Right atrium auricular region (tissue), 2 donors: ENCODE measurements around the gene SLC22A7. TPM values are rescaled to one million over a fixed set of nuclear protein-coding genes. Genes with fewer than 3 reads are reported as not detected.

ENCODE experiments used
- DNase-seq: peaks from one replicate; pipeline ENCODE4 v3.0.0-alpha.2; 2019; ENCODE audit warnings: low spot score
- H3K27ac ChIP-seq, 2 donors: fragments of 200-600 bp; sonication (generic); 1 replicate in 1 of 2; 2 replicates in 1 of 2; pipeline ENCODE4 v1.5.1; 2016 to 2019
- H3K27me3 ChIP-seq, 2 donors: fragments of 200-600 bp; sonication (generic); one replicate each; pipeline versions ENCODE4 v1.5.1 to v1.6.0; 2017 to 2019
- H3K36me3 ChIP-seq: fragments of 200-600 bp; sonication (generic); one replicate; pipeline ENCODE4 v1.5.1; 2016
- H3K4me1 ChIP-seq, 2 donors: fragments of 200-600 bp; sonication (generic); one replicate each; pipeline versions ENCODE4 v1.5.1 to v1.6.0; 2017 to 2019
- H3K4me3 ChIP-seq, 2 donors: fragments of 200-600 bp; sonication (generic); 1 replicate in 1 of 2; 2 replicates in 1 of 2; pipeline ENCODE4 v1.5.1; 2017 to 2019; ENCODE audit warnings: mild to moderate bottlenecking in 1 of 2, moderate library complexity in 1 of 2
- H3K9me3 ChIP-seq, 2 donors: fragments of 200-600 bp; sonication (generic); one replicate each; pipeline ENCODE4 v1.5.1; 2019
- CTCF ChIP-seq, 2 donors: fragments of 200-600 bp; sonication (generic); IDR thresholded peaks; one replicate each; pipeline ENCODE4 v1.5.1; 2019; ENCODE audit warnings: antibody characterized with exemption in 2 of 2
- total RNA-seq, 2 donors: library from RNA; depleted of rRNA; stranded (reverse); fragments of >200 nt; gene quantifications; one replicate each; pipeline ENCODE4 v1.1.0, GENCODE V29; 2016

Gene SLC22A7
- total RNA-seq, 2 donors from 2014 or later = not detected

GRCh38 chr6:43258807-43259686 lies 39.0 kb upstream of the SLC22A7 start:
- H3K9me3 ChIP-seq = no peaks in the 10 kb centered on the region
- no peak for TF ChIP-seq CTCF (IDR thresholded peaks at IDR 0.05)
- no peaks in the 10 kb centered on the region for H3K36me3 ChIP-seq
- H3K27me3 ChIP-seq = no peaks in the 10 kb centered on the region
- H3K27ac ChIP-seq = no peak overlapping the region
- H3K4me1 ChIP-seq = peaks cover 0 to 5% of the 10 kb centered on the region in 2 donors
- H3K4me3 ChIP-seq = no peak overlapping the region
- no peak for DNase-seq

GRCh38 chr6:43260791-43261190 lies 37.3 kb upstream of the SLC22A7 start:
- peaks cover 0 to 5% of the 10 kb centered on the region in 2 donors for H3K4me1 ChIP-seq
- no peak for TF ChIP-seq CTCF (IDR thresholded peaks at IDR 0.05)
- no peaks in the 10 kb centered on the region for H3K27me3 ChIP-seq
- no peak overlapping the region for H3K4me3 ChIP-seq
- no peaks in the 10 kb centered on the region for H3K9me3 ChIP-seq
- H3K36me3 ChIP-seq = no peaks in the 10 kb centered on the region
- no peak for DNase-seq
- H3K27ac ChIP-seq = no peak overlapping the region

- Histone ChIP-seq H3K27me3 (no peaks in the 10 kb centered on the region), H3K27ac (no peak overlapping the region), H3K9me3 (no peaks in the 10 kb centered on the region), H3K4me3 (no peak overlapping the region), H3K4me1 (peaks cover 0 to 5% of the 10 kb centered on the region in 2 donors), H3K36me3 (no peaks in the 10 kb centered on the region)
- no peak for TF ChIP-seq CTCF (IDR thresholded peaks at IDR 0.05)
- no peak for DNase-seq
Observed at GRCh38 chr6:43261198-43261597, 36.9 kb upstream of the SLC22A7 start.

- Histone ChIP-seq H3K27ac (no peak overlapping the region), H3K4me1 (peaks cover 0 to 7% of the 10 kb centered on the region in 2 donors), H3K36me3 (no peaks in the 10 kb centered on the region), H3K9me3 (no peaks in the 10 kb centered on the region), H3K27me3 (no peaks in the 10 kb centered on the region), H3K4me3 (no peak overlapping the region)
- TF ChIP-seq CTCF (IDR thresholded peaks at IDR 0.05) = no peak
- DNase-seq = no peak
Observed at GRCh38 chr6:43262000-43262779, 35.9 kb upstream of the SLC22A7 start.

- no peak for TF ChIP-seq CTCF (IDR thresholded peaks at IDR 0.05)
- no peak for DNase-seq
- no peaks in the 10 kb centered on the region for H3K27me3 ChIP-seq
Observed at GRCh38 chr6:43262780-43263313, 35.2 kb upstream of the SLC22A7 start.

More at GRCh38 chr6:43262780-43263313, 35.2 kb upstream of the SLC22A7 start:
- Histone ChIP-seq H3K4me3 (no peak overlapping the region), H3K9me3 (no peaks in the 10 kb centered on the region), H3K27ac (no peak overlapping the region), H3K4me1 (peaks cover 0 to 13% of the 10 kb centered on the region in 2 donors), H3K36me3 (no peaks in the 10 kb centered on the region)
